CD14-positive monocyte (primary cell): ENCODE data around the gene ZNF805. TPM values are rescaled to one million over a fixed set of nuclear protein-coding genes. Genes with fewer than 3 reads are reported as not detected.

Experiments
- DNase-seq, 3 donors: peaks; one replicate each; pipeline ENCODE4 v3.0.0-alpha.2; 2011 to 2022
- H2AFZ ChIP-seq: 2 replicates; pipeline ENCODE4 v1.6.0; 2012; ENCODE audit warnings: mild to moderate bottlenecking, low read depth, low read length, inconsistent platforms; ENCODE audit not compliant: insufficient read depth, poor library complexity, severe bottlenecking
- H3K27ac ChIP-seq, 2 donors: 1 replicate in 1 of 2; 2 replicates in 1 of 2; pipeline ENCODE4 v1.5.1; 2012 to 2013; ENCODE audit warnings: low read length in 2 of 2, control low read depth in 1 of 2, inconsistent platforms in 1 of 2, low read depth in 1 of 2, mild to moderate bottlenecking in 1 of 2
- H3K27me3 ChIP-seq, 2 donors: one replicate each; pipeline versions ENCODE4 v1.6.0 to v1.6.1; 2011 to 2013; ENCODE audit warnings: low read length in 2 of 2; ENCODE audit not compliant: control insufficient read depth in 2 of 2, insufficient read depth in 2 of 2
- H3K36me3 ChIP-seq, 2 donors: replicated peaks in 1 of 2; 1 replicate in 1 of 2; 2 replicates in 1 of 2; pipeline versions ENCODE4 v1.5.1 to v1.6.1; 2012 to 2013; ENCODE audit warnings: low read length in 2 of 2, control low read depth in 1 of 2, inconsistent platforms in 1 of 2, mild to moderate bottlenecking in 1 of 2; ENCODE audit not compliant: insufficient read depth in 2 of 2, control insufficient read depth in 1 of 2
- H3K4me1 ChIP-seq, 2 donors: 1 replicate in 1 of 2; 2 replicates in 1 of 2; pipeline versions ENCODE4 v1.5.1 to v1.6.1; 2012 to 2013; ENCODE audit warnings: low read length in 2 of 2, control low read depth in 1 of 2, inconsistent platforms in 1 of 2, mild to moderate bottlenecking in 1 of 2, moderate library complexity in 1 of 2; ENCODE audit not compliant: insufficient read depth in 2 of 2, control insufficient read depth in 1 of 2
- H3K4me2 ChIP-seq: replicated peaks from 2 replicates; pipeline ENCODE3; 2012; ENCODE audit warnings: low read length, moderate library complexity, mild to moderate bottlenecking; ENCODE audit not compliant: poor library complexity, severe bottlenecking; ENCODE audit errors: extremely low read depth
- H3K4me3 ChIP-seq, 3 experiments: fragments of 200-600 bp in 1 of 3; sonication (generic) in 1 of 3; replicated peaks in 1 of 3; 1 replicate in 2 of 3; 2 replicates in 1 of 3; pipeline ENCODE4 v1.5.1; 2011 to 2013; ENCODE audit warnings: low read length in 3 of 3, mild to moderate bottlenecking in 3 of 3, control low read depth in 2 of 3, low read depth in 2 of 3, inconsistent platforms in 1 of 3, moderate library complexity in 1 of 3
- H3K79me2 ChIP-seq: 2 replicates; pipeline ENCODE4 v1.6.0; 2012; ENCODE audit warnings: mild to moderate bottlenecking, control low read depth, inconsistent platforms, low read length, moderate library complexity; ENCODE audit not compliant: insufficient read depth
- H3K9ac ChIP-seq: 2 replicates; pipeline ENCODE4 v1.6.0; 2017; ENCODE audit warnings: low read length, mild to moderate bottlenecking; ENCODE audit not compliant: insufficient read depth, poor library complexity, severe bottlenecking
- H3K9me3 ChIP-seq, 2 donors: replicated peaks in 1 of 2; 1 replicate in 1 of 2; 2 replicates in 1 of 2; pipeline versions ENCODE4 v1.5.1 to v1.6.1; 2012 to 2013; ENCODE audit warnings: low read length in 2 of 2, control low read depth in 1 of 2; ENCODE audit not compliant: control insufficient read depth in 1 of 2, insufficient read depth in 1 of 2
- H4K20me1 ChIP-seq: 2 replicates; pipeline ENCODE4 v1.6.0; 2012; ENCODE audit warnings: mild to moderate bottlenecking, low read length, control low read depth, moderate library complexity; ENCODE audit not compliant: insufficient read depth
- H3K27ac Mint-ChIP-seq, 7 donors: one replicate each; pipeline ENCODE4 v1.8.0; 2020; ENCODE audit warnings: mild to moderate bottlenecking in 7 of 7, mixed read lengths in 7 of 7, moderate library complexity in 6 of 7, inconsistent platforms in 2 of 7
- H3K27me3 Mint-ChIP-seq, 3 donors: one replicate each; pipeline ENCODE4 v1.8.0; 2021 to 2022; ENCODE audit warnings: low read depth in 3 of 3, mild to moderate bottlenecking in 3 of 3, mixed read lengths in 3 of 3, moderate library complexity in 3 of 3, inconsistent platforms in 1 of 3
- H3K36me3 Mint-ChIP-seq, 2 donors: one replicate each; pipeline ENCODE4 v1.8.0; 2020; ENCODE audit warnings: mixed read lengths in 2 of 2, inconsistent platforms in 1 of 2, mild to moderate bottlenecking in 1 of 2
- H3K4me1 Mint-ChIP-seq: one replicate; pipeline ENCODE4 v1.8.0; 2020; ENCODE audit warnings: mild to moderate bottlenecking, mixed read lengths
- H3K4me3 Mint-ChIP-seq, 2 donors: one replicate each; pipeline ENCODE4 v1.8.0; 2020; ENCODE audit warnings: mild to moderate bottlenecking in 2 of 2, mixed read lengths in 2 of 2, moderate library complexity in 1 of 2
- H3K9me3 Mint-ChIP-seq, 7 donors: one replicate each; pipeline ENCODE4 v1.8.0; 2020 to 2022; ENCODE audit warnings: mixed read lengths in 7 of 7, mild to moderate bottlenecking in 6 of 7, moderate library complexity in 6 of 7, inconsistent platforms in 2 of 7
- WGBS: methylation state at CpG from one replicate; pipeline ENCODE4 v1.1.5; 2013; ENCODE audit warnings: missing lambda C conversion rate; ENCODE audit not compliant: insufficient coverage; 5-methylcytosine and 5-hydroxymethylcytosine counted together
- intact Hi-C, 2 donors: fragments of 100-400 bp; cut with micrococcal nuclease; formaldehyde crosslinking; loops; one replicate each; pipeline versions ENCODE4 v1.15.0 to v1.15.1; 2023
- polyA plus RNA-seq, 3 donors: library from polyadenylated mRNA; depleted of rRNA in 1 of 3; unstranded in 2 of 3; stranded (reverse) in 1 of 3; fragments of 300-500 nt in 2 of 3; fragments of >200 nt in 1 of 3; fragmentation: Illumina TruSeq in 2 of 3; gene quantifications; 1 replicate in 2 of 3; 2 replicates in 1 of 3; pipeline ENCODE4 v1.2.3, GENCODE V29; 2012 to 2021
- TF ChIP-seq, protein P1 (sequence below): fragments of 200-600 bp; IDR thresholded peaks from one replicate; pipeline ENCODE4 v1.8.0; 2022; ENCODE audit warnings: antibody characterized with exemption, mild to moderate bottlenecking

ZNF805 gene
- polyA plus RNA-seq, 3 donors: 1.3 to 3.4 (median 3.3) TPM

DNA sequence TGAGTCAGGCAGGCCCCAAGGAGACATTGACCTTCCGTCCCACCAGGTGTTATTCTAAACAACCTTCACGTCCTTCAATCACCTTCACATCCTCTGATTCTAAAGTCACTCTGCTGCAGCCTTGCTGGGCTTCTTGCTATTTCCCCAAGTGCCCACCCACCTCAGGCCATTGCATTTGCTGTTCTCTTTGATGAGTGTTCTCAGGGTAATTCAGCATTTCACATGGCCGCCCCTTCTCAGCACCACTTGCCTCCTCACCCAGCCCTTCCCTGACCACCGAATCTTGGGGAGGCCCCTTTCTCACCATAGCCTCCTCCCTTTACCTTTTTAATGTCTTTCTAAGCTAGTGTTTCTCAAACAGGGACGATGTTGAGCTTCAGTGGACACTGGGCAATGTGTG lies 4.6 kb downstream of the ZNF805 start:
- H4K20me1 ChIP-seq: no peaks in the 10 kb centered on the region
- no peak overlapping the region for H3K27ac ChIP-seq
- H3K9me3 ChIP-seq: no peaks in the 10 kb centered on the region
- no peak overlapping the region for H2AFZ ChIP-seq
- H3K27me3 Mint-ChIP-seq: peaks cover 0 to 5% (median 2%) of the 10 kb centered on the region in 3 donors
- no peak overlapping the region for H3K4me3 Mint-ChIP-seq
- H3K9ac ChIP-seq: no peak overlapping the region
- H3K27me3 ChIP-seq: no peaks in the 10 kb centered on the region
- H3K4me1 ChIP-seq: peaks cover 14 to 20% of the 10 kb centered on the region in 2 donors
- H3K9me3 Mint-ChIP-seq: peaks cover 0 to 12% (median 0%) of the 10 kb centered on the region in 7 donors
- H3K36me3 ChIP-seq: peaks cover 44 to 63% of the 10 kb centered on the region in 2 donors
- TF ChIP-seq, protein P1, sequence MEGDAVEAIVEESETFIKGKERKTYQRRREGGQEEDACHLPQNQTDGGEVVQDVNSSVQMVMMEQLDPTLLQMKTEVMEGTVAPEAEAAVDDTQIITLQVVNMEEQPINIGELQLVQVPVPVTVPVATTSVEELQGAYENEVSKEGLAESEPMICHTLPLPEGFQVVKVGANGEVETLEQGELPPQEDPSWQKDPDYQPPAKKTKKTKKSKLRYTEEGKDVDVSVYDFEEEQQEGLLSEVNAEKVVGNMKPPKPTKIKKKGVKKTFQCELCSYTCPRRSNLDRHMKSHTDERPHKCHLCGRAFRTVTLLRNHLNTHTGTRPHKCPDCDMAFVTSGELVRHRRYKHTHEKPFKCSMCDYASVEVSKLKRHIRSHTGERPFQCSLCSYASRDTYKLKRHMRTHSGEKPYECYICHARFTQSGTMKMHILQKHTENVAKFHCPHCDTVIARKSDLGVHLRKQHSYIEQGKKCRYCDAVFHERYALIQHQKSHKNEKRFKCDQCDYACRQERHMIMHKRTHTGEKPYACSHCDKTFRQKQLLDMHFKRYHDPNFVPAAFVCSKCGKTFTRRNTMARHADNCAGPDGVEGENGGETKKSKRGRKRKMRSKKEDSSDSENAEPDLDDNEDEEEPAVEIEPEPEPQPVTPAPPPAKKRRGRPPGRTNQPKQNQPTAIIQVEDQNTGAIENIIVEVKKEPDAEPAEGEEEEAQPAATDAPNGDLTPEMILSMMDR: no peak
- peaks cover 41 to 67% of the 10 kb centered on the region in 2 donors for H3K36me3 Mint-ChIP-seq
- no peak overlapping the region for H3K27ac Mint-ChIP-seq
- intact Hi-C loops: loop anchor here in 1 of 2 donors (10.0 kb wide), 1 partner anchor 110 kb away; the partner anchor contains the start of gene ZNF304
- H3K4me1 Mint-ChIP-seq: peaks cover 18% of the 10 kb centered on the region
- H3K4me3 ChIP-seq: no peak overlapping the region
- H3K79me2 ChIP-seq: peaks cover 30% of the 10 kb centered on the region
- DNase-seq: no peak
- no peak overlapping the region for H3K4me2 ChIP-seq
- WGBS: 89% methylated on average over 4 of the region's 5 CpGs

- Histone ChIP-seq H3K4me3 (no peak overlapping the region), H3K27me3 (no peaks in the 10 kb centered on the region), H3K4me1 (peaks cover 12 to 17% of the 10 kb centered on the region in 2 donors), H3K9ac (no peak overlapping the region), H3K27ac (no peak overlapping the region), H4K20me1 (no peaks in the 10 kb centered on the region), H2AFZ (no peak overlapping the region), H3K4me2 (no peak overlapping the region), H3K9me3 (no peaks in the 10 kb centered on the region), H3K36me3 (peaks cover 51 to 72% of the 10 kb centered on the region in 2 donors), H3K79me2 (peaks cover 25% of the 10 kb centered on the region)
- intact Hi-C loops: loop anchor here in 1 of 2 donors (10.0 kb wide), 1 partner anchor 109 kb away; the partner anchor contains the start of gene ZNF304
- Mint-ChIP-seq H3K27ac (no peak overlapping the region), H3K27me3 (peaks cover 0 to 5% (median 2%) of the 10 kb centered on the region in 3 donors), H3K9me3 (peaks cover 0 to 14% (median 0%) of the 10 kb centered on the region in 7 donors), H3K4me1 (peaks cover 15% of the 10 kb centered on the region), H3K36me3 (peaks cover 49 to 76% of the 10 kb centered on the region in 2 donors), H3K4me3 (no peak overlapping the region)
- no peak for DNase-seq
- WGBS: 93% methylated on average over 3 of the region's 6 CpGs
- TF ChIP-seq, protein P1: no peak
These were observed 5.5 kb downstream of the ZNF805 start for GRCh38 chr19:57245959-57246358.
